IMR-90 (cell line): ENCODE results near the gene ASTN2. TPM values are rescaled to one million over a fixed set of nuclear protein-coding genes. Genes with fewer than 3 reads are reported as not detected.

Experiments
- ATAC-seq: fragments of 200-7000 bp; cut with Tn5 transposase; 2 replicates; pipeline ENCODE4 v1.9.1; 2020; ENCODE audit warnings: low read depth, mild to moderate bottlenecking, moderate library complexity
- BruUV-seq: library from RNA; stranded (reverse); fragments of 400-500 nt; replicated peaks from 2 replicates; lab custom pipeline; 2021; lab: Mats Ljungman, UMichigan
- CTCF ChIA-PET: fragments of 300-600 bp; formaldehyde crosslinking; extraction: SDS; loops from one replicate; lab custom pipeline; 2021; ENCODE audit warnings: antibody characterized with exemption; lab: Yijun Ruan, JAX
- POLR2A ChIA-PET: fragments of 300-600 bp; sonication (Branson Sonifier 250); formaldehyde crosslinking; loops from one replicate; lab custom pipeline; 2022; ENCODE audit warnings: antibody characterized with exemption; ENCODE audit not compliant: unreplicated experiment; lab: Charles Lee
- DNase-seq: peaks from one replicate; pipeline ENCODE4 v3.0.0; 2013
- H2AFZ ChIP-seq: replicated peaks from 2 replicates; pipeline ENCODE3; 2013; ENCODE audit warnings: low read length, mild to moderate bottlenecking; ENCODE audit not compliant: poor library complexity
- H2AK5ac ChIP-seq: 2 replicates; pipeline ENCODE4 v1.6.1; 2013; ENCODE audit warnings: low read depth, low read length, inconsistent platforms
- H2AK9ac ChIP-seq: replicated peaks from 2 replicates; pipeline ENCODE3; 2013; ENCODE audit warnings: mild to moderate bottlenecking, low read depth, low read length, moderate library complexity; ENCODE audit not compliant: poor library complexity
- H2BK120ac ChIP-seq: 2 replicates; pipeline ENCODE4 v1.6.1; 2013; ENCODE audit warnings: low read depth, low read length, inconsistent platforms
- H2BK15ac ChIP-seq: 3 replicates; pipeline ENCODE4 v1.6.1; 2013; ENCODE audit warnings: low read depth, low read length, inconsistent platforms
- H2BK20ac ChIP-seq: 2 replicates; pipeline ENCODE4 v1.6.1; 2013; ENCODE audit warnings: low read depth, mild to moderate bottlenecking, inconsistent platforms, low read length, moderate library complexity
- H2BK5ac ChIP-seq: 2 replicates; pipeline ENCODE4 v1.6.1; 2013; ENCODE audit warnings: mild to moderate bottlenecking, low read depth, low read length, inconsistent platforms; ENCODE audit not compliant: poor library complexity, severe bottlenecking
- H3K14ac ChIP-seq: replicated peaks from 2 replicates; pipeline ENCODE4 v1.6.1; 2013; ENCODE audit warnings: low read depth, low read length, inconsistent platforms
- H3K18ac ChIP-seq: 2 replicates; pipeline ENCODE4 v1.6.1; 2013; ENCODE audit warnings: low read depth, low read length, control low read depth
- H3K23ac ChIP-seq: 2 replicates; pipeline ENCODE4 v1.6.1; 2013; ENCODE audit warnings: low read depth, low read length, inconsistent platforms
- H3K27ac ChIP-seq: 2 replicates; pipeline ENCODE4 v1.5.1; 2013; ENCODE audit warnings: mild to moderate bottlenecking, control low read depth, low read length; ENCODE audit not compliant: insufficient read depth
- H3K27me3 ChIP-seq: 2 replicates; pipeline ENCODE4 v1.6.1; 2013; ENCODE audit warnings: low read length; ENCODE audit not compliant: control insufficient read depth, insufficient read depth
- H3K36me3 ChIP-seq: 2 replicates; pipeline ENCODE4 v1.6.1; 2013; ENCODE audit warnings: low read length, mixed read lengths; ENCODE audit not compliant: control insufficient read depth, insufficient read depth
- H3K4ac ChIP-seq: 2 replicates; pipeline ENCODE4 v1.6.1; 2013; ENCODE audit warnings: low read depth, low read length, inconsistent platforms
- H3K4me1 ChIP-seq: 2 replicates; pipeline ENCODE4 v1.6.1; 2013; ENCODE audit warnings: low read length, mixed read lengths; ENCODE audit not compliant: control insufficient read depth, insufficient read depth
- H3K4me2 ChIP-seq: 2 replicates; pipeline ENCODE4 v1.6.1; 2013; ENCODE audit warnings: low read depth, mild to moderate bottlenecking, control low read depth, low read length, moderate library complexity
- H3K4me3 ChIP-seq: 2 replicates; pipeline ENCODE4 v1.5.1; 2013; ENCODE audit warnings: low read depth, mild to moderate bottlenecking, control low read depth, low read length, moderate library complexity; ENCODE audit not compliant: insufficient read depth
- H3K56ac ChIP-seq: 2 replicates; pipeline ENCODE4 v1.6.1; 2013; ENCODE audit warnings: low read length, inconsistent platforms; ENCODE audit not compliant: insufficient read depth; ENCODE audit errors: extremely low read depth
- H3K79me1 ChIP-seq, 2 experiments: 2 replicates each; pipeline ENCODE4 v1.6.1; 2013; ENCODE audit warnings: low read length in 2 of 2, inconsistent platforms in 1 of 2, low read depth in 1 of 2
- H3K9ac ChIP-seq: 2 replicates; pipeline ENCODE4 v1.6.1; 2013; ENCODE audit warnings: low read depth, low read length, control low read depth
- H3K9me1 ChIP-seq: 2 replicates; pipeline ENCODE4 v1.6.1; 2013; ENCODE audit warnings: low read length, inconsistent platforms; ENCODE audit not compliant: insufficient read depth
- H3K9me3 ChIP-seq: 2 replicates; pipeline ENCODE4 v1.6.1; 2013; ENCODE audit warnings: low read length; ENCODE audit not compliant: control insufficient read depth, insufficient read depth
- H4K20me1 ChIP-seq: 2 replicates; pipeline ENCODE4 v1.6.1; 2013; ENCODE audit warnings: low read length, inconsistent platforms; ENCODE audit not compliant: insufficient read depth
- H4K5ac ChIP-seq: 2 replicates; pipeline ENCODE4 v1.6.1; 2013; ENCODE audit warnings: mild to moderate bottlenecking, low read depth, low read length, control low read depth
- H4K8ac ChIP-seq, 2 experiments: 2 replicates each; pipeline ENCODE4 v1.6.1; 2013; ENCODE audit warnings: low read depth in 2 of 2, low read length in 2 of 2, control low read depth in 1 of 2, inconsistent platforms in 1 of 2
- H4K91ac ChIP-seq: 2 replicates; pipeline ENCODE4 v1.6.1; 2013; ENCODE audit warnings: low read depth, low read length, inconsistent platforms; ENCODE audit not compliant: insufficient read depth
- BHLHE40 ChIP-seq: fragments of 150-350 bp; IDR thresholded peaks from 2 replicates; pipeline ENCODE4 v1.6.1; 2016; ENCODE audit warnings: mild to moderate bottlenecking, low read depth, low read length
- MAZ ChIP-seq: IDR thresholded peaks from 2 replicates; pipeline ENCODE4 v1.6.1; 2012; ENCODE audit warnings: low read depth, mild to moderate bottlenecking, low read length, improper control_type of control experiment, moderate library complexity, borderline replicate concordance
- POLR2A ChIP-seq: IDR thresholded peaks from 2 replicates; pipeline ENCODE4 v1.6.1; 2012; ENCODE audit warnings: mild to moderate bottlenecking, low read depth, low read length
- RAD21 ChIP-seq: IDR thresholded peaks from 2 replicates; pipeline ENCODE4 v1.6.1; 2012; ENCODE audit warnings: low read length, improper control_type of control experiment
- RCOR1 ChIP-seq: IDR thresholded peaks from 2 replicates; pipeline ENCODE4 v1.6.1; 2012; ENCODE audit warnings: mild to moderate bottlenecking, low read length, improper control_type of control experiment; ENCODE audit not compliant: insufficient replicate concordance
- WGBS, 2 experiments: methylation state at CpG; one replicate each; pipeline versions ENCODE4 v1.1.5 to v1.1.7; 2013; ENCODE audit warnings: missing lambda C conversion rate in 2 of 2; ENCODE audit not compliant: insufficient read length in 1 of 2; ENCODE audit errors: extremely low coverage in 2 of 2; 5-methylcytosine and 5-hydroxymethylcytosine counted together
- dilution Hi-C: fragments of 300-500 bp; cut with HindIII; formaldehyde crosslinking; loops from one replicate; pipeline ENCODE4 v1.14.3; 2018; ENCODE audit warnings: low sequenced_read_pairs; ENCODE audit not compliant: unreplicated experiment
- in situ Hi-C: fragments of 300-500 bp; cut with MboI; formaldehyde crosslinking; loops from 3 replicates; pipeline ENCODE4 v1.14.3; 2019; ENCODE audit warnings: low sequenced_read_pairs, inconsistent platforms, mixed read lengths
- intact Hi-C: fragments of 100-400 bp; cut with micrococcal nuclease; formaldehyde crosslinking; loops from 2 replicates; pipeline ENCODE4 v1.10.0; 2022
- polyA plus RNA-seq, 3 experiments: library from polyadenylated mRNA; depleted of rRNA; stranded (reverse); fragments of >200 nt; gene quantifications; 2 replicates each; pipeline ENCODE4 v1.2.3, GENCODE V29; 2012; ENCODE audit warnings: low replicate concordance in 1 of 3
- total RNA-seq: library from RNA; depleted of rRNA; stranded (reverse); fragments of >200 nt; gene quantifications from 2 replicates; pipeline ENCODE4 v1.2.3, GENCODE V29; 2012
- TF ChIP-seq, protein P1 (sequence below): conservative IDR thresholded peaks from 2 replicates; pipeline ENCODE4 v1.5.1; 2012; ENCODE audit warnings: mild to moderate bottlenecking, low read depth, low read length, improper control_type of control experiment
- TF ChIP-seq, protein P2 (sequence below): fragments of 150-350 bp; IDR thresholded peaks from 2 replicates; pipeline ENCODE4 v1.6.1; 2016; ENCODE audit warnings: low read depth, mild to moderate bottlenecking, low read length, moderate library complexity, borderline replicate concordance

The ASTN2 gene
- total and polyA plus RNA-seq, 2 of the 4 experiments (the other 2 are of a cell fraction), result 3.8 to 6.8 TPM

DNA sequence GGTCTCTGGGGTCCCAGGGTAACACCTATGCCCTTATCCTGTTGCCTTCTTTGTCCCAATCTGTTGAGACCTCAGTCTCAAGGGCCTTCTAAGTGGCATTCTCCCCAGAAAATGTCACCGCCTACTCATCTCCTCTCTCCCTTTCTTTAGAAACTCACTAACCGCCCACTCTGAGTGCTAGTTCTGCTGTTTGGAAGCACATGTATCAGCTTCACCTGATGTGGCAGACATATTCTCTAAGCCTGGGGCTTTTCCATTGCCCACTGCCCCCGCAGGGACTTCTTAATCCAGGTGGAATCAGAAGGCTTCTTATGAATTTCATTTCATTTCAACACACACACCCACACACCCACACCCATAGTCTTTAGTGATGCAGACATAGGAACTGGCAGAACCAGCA lies 165.1 kb downstream of the ASTN2 start:
- Histone ChIP-seq H2BK120ac (no peak overlapping the region), H3K27ac (no peak overlapping the region), H4K8ac (no peak overlapping the region), H3K18ac (no peak overlapping the region), H4K91ac (no peak overlapping the region), H2AK9ac (no peak overlapping the region), H3K4me3 (no peak overlapping the region), H3K4me1 (no peaks in the 10 kb centered on the region), H3K4me2 (no peak overlapping the region), H2BK15ac (no peak overlapping the region), H3K14ac (no peak overlapping the region), H2AFZ (no peak overlapping the region), H3K9me1 (no peaks in the 10 kb centered on the region), H3K9ac (no peak overlapping the region), H3K56ac (no peak overlapping the region), H3K4ac (no peak overlapping the region), H3K27me3 (no peaks in the 10 kb centered on the region), H3K23ac (no peak overlapping the region), H2BK20ac (no peak overlapping the region), H3K36me3 (no peaks in the 10 kb centered on the region), H2BK5ac (no peak overlapping the region), H2AK5ac (no peak overlapping the region), H4K5ac (no peak overlapping the region), H3K9me3 (peaks cover 6% of the 10 kb centered on the region), H4K20me1 (no peaks in the 10 kb centered on the region), H3K79me1 (no peaks in the 10 kb centered on the region)
- TF ChIP-seq, protein P1, sequence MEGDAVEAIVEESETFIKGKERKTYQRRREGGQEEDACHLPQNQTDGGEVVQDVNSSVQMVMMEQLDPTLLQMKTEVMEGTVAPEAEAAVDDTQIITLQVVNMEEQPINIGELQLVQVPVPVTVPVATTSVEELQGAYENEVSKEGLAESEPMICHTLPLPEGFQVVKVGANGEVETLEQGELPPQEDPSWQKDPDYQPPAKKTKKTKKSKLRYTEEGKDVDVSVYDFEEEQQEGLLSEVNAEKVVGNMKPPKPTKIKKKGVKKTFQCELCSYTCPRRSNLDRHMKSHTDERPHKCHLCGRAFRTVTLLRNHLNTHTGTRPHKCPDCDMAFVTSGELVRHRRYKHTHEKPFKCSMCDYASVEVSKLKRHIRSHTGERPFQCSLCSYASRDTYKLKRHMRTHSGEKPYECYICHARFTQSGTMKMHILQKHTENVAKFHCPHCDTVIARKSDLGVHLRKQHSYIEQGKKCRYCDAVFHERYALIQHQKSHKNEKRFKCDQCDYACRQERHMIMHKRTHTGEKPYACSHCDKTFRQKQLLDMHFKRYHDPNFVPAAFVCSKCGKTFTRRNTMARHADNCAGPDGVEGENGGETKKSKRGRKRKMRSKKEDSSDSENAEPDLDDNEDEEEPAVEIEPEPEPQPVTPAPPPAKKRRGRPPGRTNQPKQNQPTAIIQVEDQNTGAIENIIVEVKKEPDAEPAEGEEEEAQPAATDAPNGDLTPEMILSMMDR, result no peak
- no peak for TF ChIP-seq MAZ
- TF ChIP-seq POLR2A, result no peak
- no peak for TF ChIP-seq RCOR1
- no peak for TF ChIP-seq RAD21
- TF ChIP-seq, protein P2, sequence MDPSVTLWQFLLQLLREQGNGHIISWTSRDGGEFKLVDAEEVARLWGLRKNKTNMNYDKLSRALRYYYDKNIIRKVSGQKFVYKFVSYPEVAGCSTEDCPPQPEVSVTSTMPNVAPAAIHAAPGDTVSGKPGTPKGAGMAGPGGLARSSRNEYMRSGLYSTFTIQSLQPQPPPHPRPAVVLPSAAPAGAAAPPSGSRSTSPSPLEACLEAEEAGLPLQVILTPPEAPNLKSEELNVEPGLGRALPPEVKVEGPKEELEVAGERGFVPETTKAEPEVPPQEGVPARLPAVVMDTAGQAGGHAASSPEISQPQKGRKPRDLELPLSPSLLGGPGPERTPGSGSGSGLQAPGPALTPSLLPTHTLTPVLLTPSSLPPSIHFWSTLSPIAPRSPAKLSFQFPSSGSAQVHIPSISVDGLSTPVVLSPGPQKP, result no peak
- no peak for TF ChIP-seq BHLHE40
- in situ Hi-C loops, result no loop called here
- ATAC-seq, result no peak
- dilution Hi-C loops, result no loop called here
- CTCF ChIA-PET, result no interaction called here
- POLR2A ChIA-PET, result no interaction called here
- WGBS, 2 experiments, result 65% methylated on average over 2 of the region's 3 CpGs; no CpG with 5 or more reads in 1 of the 2 experiments
- no peak for DNase-seq
- BruUV-seq, result no TSS peak
- intact Hi-C loops, result no loop called here
